ENCODE measurements around the gene PIGA.

DNA sequence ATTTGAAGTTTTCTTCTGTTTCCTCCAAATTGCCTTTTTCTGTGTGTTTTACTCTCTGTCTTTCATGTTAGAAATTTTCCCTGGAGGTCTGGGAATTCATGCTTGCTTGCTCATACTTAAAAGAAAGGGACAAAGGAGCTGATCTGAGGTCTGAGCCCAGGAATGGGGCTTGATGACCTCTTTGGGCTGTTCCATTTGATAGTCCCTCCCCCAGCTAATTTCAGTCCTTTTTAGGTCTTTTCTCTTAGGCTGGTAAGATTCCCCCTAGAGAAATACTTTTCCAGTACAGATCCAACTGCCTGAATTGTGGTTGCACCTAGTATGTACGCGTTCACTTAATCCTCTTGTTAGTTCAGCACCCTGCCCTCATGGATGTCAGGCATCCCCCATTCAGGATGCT is 5.5 kb upstream of the PIGA start:
- no peak for TF ChIP-seq POLR2A (IDR thresholded peaks at IDR 0.05)
- TF ChIP-seq, protein P1, sequence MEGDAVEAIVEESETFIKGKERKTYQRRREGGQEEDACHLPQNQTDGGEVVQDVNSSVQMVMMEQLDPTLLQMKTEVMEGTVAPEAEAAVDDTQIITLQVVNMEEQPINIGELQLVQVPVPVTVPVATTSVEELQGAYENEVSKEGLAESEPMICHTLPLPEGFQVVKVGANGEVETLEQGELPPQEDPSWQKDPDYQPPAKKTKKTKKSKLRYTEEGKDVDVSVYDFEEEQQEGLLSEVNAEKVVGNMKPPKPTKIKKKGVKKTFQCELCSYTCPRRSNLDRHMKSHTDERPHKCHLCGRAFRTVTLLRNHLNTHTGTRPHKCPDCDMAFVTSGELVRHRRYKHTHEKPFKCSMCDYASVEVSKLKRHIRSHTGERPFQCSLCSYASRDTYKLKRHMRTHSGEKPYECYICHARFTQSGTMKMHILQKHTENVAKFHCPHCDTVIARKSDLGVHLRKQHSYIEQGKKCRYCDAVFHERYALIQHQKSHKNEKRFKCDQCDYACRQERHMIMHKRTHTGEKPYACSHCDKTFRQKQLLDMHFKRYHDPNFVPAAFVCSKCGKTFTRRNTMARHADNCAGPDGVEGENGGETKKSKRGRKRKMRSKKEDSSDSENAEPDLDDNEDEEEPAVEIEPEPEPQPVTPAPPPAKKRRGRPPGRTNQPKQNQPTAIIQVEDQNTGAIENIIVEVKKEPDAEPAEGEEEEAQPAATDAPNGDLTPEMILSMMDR (IDR thresholded peaks at IDR 0.05): no peak
